DOHH2 (cell line): ENCODE data around the gene CFAP77.

Experiments
- CTCF ChIP-seq: fragments of 200-600 bp; sonication (generic); IDR thresholded peaks from one replicate; pipeline ENCODE4 v1.5.1; 2014; ENCODE audit warnings: antibody characterized with exemption, mild to moderate bottlenecking, low read depth, low read length; ENCODE audit not compliant: poor library complexity, severe bottlenecking
- EZH2phosphoT487 ChIP-seq: fragments of 200-600 bp; sonication (generic); IDR thresholded peaks from 2 replicates; pipeline ENCODE4 v1.6.1; 2017; ENCODE audit warnings: borderline replicate concordance, mild to moderate bottlenecking, antibody characterized with exemption, low read length, moderate library complexity, mixed read lengths

- TF ChIP-seq CTCF (no peak), EZH2phosphoT487 (no peak)
Observed at GRCh38 chr9:132458432-132458831, 48.4 kb downstream of the CFAP77 start.
